Mesenchymal stem cell (in vitro differentiated cells and primary cell): ENCODE results near the gene AUTS2.

Source experiments
- DNase-seq: peaks from one replicate; pipeline ENCODE4 v3.0.0-alpha.2; 2013
- H2AFZ ChIP-seq: one replicate; pipeline ENCODE4 v1.6.1; 2013; ENCODE audit warnings: low read depth, mild to moderate bottlenecking, control low read depth, inconsistent platforms, low read length, moderate library complexity
- H2AK5ac ChIP-seq: 2 replicates; pipeline ENCODE4 v1.6.1; 2013; ENCODE audit warnings: low read length, moderate library complexity, mild to moderate bottlenecking, inconsistent platforms; ENCODE audit not compliant: severe bottlenecking
- H2BK120ac ChIP-seq: one replicate; pipeline ENCODE4 v1.6.1; 2013; ENCODE audit warnings: low read depth, mild to moderate bottlenecking, inconsistent platforms, low read length, moderate library complexity
- H2BK12ac ChIP-seq, 2 experiments: one replicate each; pipeline ENCODE4 v1.6.1; 2013; ENCODE audit warnings: inconsistent platforms in 2 of 2, low read length in 2 of 2, mild to moderate bottlenecking in 2 of 2, moderate library complexity in 2 of 2, control low read depth in 1 of 2
- H2BK15ac ChIP-seq: one replicate; pipeline ENCODE4 v1.6.1; 2013; ENCODE audit warnings: mild to moderate bottlenecking, low read depth, inconsistent platforms; ENCODE audit not compliant: poor library complexity, severe bottlenecking
- H2BK5ac ChIP-seq: 2 replicates; pipeline ENCODE4 v1.6.1; 2013; ENCODE audit warnings: low read depth, mild to moderate bottlenecking, low read length, control low read depth, inconsistent platforms; ENCODE audit not compliant: poor library complexity, severe bottlenecking
- H3K14ac ChIP-seq, 2 experiments: one replicate each; pipeline ENCODE4 v1.6.1; 2013; ENCODE audit warnings: inconsistent platforms in 2 of 2, low read length in 2 of 2, control low read depth in 1 of 2, mild to moderate bottlenecking in 1 of 2, moderate library complexity in 1 of 2
- H3K18ac ChIP-seq, 2 experiments: one replicate each; pipeline ENCODE4 v1.6.1; 2013; ENCODE audit warnings: inconsistent platforms in 2 of 2, low read length in 2 of 2, control low read depth in 1 of 2, low read depth in 1 of 2, mild to moderate bottlenecking in 1 of 2
- H3K23ac ChIP-seq, 2 experiments: one replicate each; pipeline ENCODE4 v1.6.1; 2013; ENCODE audit warnings: inconsistent platforms in 2 of 2, low read length in 2 of 2, mild to moderate bottlenecking in 2 of 2, moderate library complexity in 2 of 2, control low read depth in 1 of 2
- H3K27ac ChIP-seq: 2 replicates; pipeline ENCODE4 v1.5.1; 2013; ENCODE audit warnings: mild to moderate bottlenecking, moderate library complexity, low read length, control low read depth, inconsistent platforms; ENCODE audit not compliant: poor library complexity, severe bottlenecking
- H3K27me3 ChIP-seq, 2 experiments: 2 replicates each; pipeline versions ENCODE4 v1.6.1 to v1.7.0; 2013; ENCODE audit warnings: low read length in 2 of 2, mild to moderate bottlenecking in 2 of 2, moderate library complexity in 2 of 2, control low read depth in 1 of 2, inconsistent platforms in 1 of 2; ENCODE audit not compliant: control insufficient read depth in 1 of 2, insufficient read depth in 1 of 2
- H3K36me3 ChIP-seq, 2 experiments: 2 replicates each; pipeline versions ENCODE4 v1.6.1 to v1.7.0; 2013; ENCODE audit warnings: low read length in 2 of 2, control low read depth in 1 of 2, inconsistent platforms in 1 of 2, low read depth in 1 of 2, mild to moderate bottlenecking in 1 of 2; ENCODE audit not compliant: insufficient read depth in 2 of 2, control insufficient read depth in 1 of 2
- H3K4ac ChIP-seq, 2 experiments: one replicate each; pipeline ENCODE4 v1.6.1; 2013; ENCODE audit warnings: inconsistent platforms in 2 of 2, low read length in 2 of 2, mild to moderate bottlenecking in 2 of 2, moderate library complexity in 2 of 2, control low read depth in 1 of 2, low read depth in 1 of 2
- H3K4me1 ChIP-seq: 2 replicates; pipeline ENCODE4 v1.6.1; 2013; ENCODE audit warnings: low read depth, low read length, control low read depth; ENCODE audit not compliant: control insufficient read depth, insufficient read depth
- H3K4me2 ChIP-seq: 2 replicates; pipeline ENCODE4 v1.6.1; 2013; ENCODE audit warnings: low read length, mild to moderate bottlenecking, inconsistent platforms; ENCODE audit not compliant: poor library complexity, severe bottlenecking
- H3K4me3 ChIP-seq, 2 experiments: 2 replicates each; pipeline versions ENCODE4 v1.5.1 to v1.7.0; 2013; ENCODE audit warnings: low read length in 2 of 2, mild to moderate bottlenecking in 2 of 2, control low read depth in 1 of 2, low read depth in 1 of 2; ENCODE audit not compliant: insufficient read depth in 1 of 2
- H3K79me1 ChIP-seq: replicated peaks from 2 replicates; pipeline ENCODE4 v1.6.1; 2013; ENCODE audit warnings: mild to moderate bottlenecking, control low read depth, low read length, inconsistent platforms; ENCODE audit not compliant: poor library complexity, severe bottlenecking
- H3K9ac ChIP-seq: 2 replicates; pipeline ENCODE4 v1.7.0; 2013; ENCODE audit warnings: mild to moderate bottlenecking, low read length, moderate library complexity
- H3K9me3 ChIP-seq: 2 replicates; pipeline ENCODE4 v1.7.0; 2013; ENCODE audit warnings: mild to moderate bottlenecking, low read length; ENCODE audit not compliant: control insufficient read depth
- H4K8ac ChIP-seq: one replicate; pipeline ENCODE4 v1.6.1; 2013; ENCODE audit warnings: inconsistent platforms, mild to moderate bottlenecking, low read length, moderate library complexity
- H4K91ac ChIP-seq: one replicate; pipeline ENCODE4 v1.6.1; 2013; ENCODE audit warnings: mild to moderate bottlenecking, low read length, inconsistent platforms
- WGBS: methylation state at CpG from one replicate; pipeline ENCODE4 v1.1.7; 2013; ENCODE audit warnings: mixed read lengths; 5-methylcytosine and 5-hydroxymethylcytosine counted together

AUTS2 gene

DNA sequence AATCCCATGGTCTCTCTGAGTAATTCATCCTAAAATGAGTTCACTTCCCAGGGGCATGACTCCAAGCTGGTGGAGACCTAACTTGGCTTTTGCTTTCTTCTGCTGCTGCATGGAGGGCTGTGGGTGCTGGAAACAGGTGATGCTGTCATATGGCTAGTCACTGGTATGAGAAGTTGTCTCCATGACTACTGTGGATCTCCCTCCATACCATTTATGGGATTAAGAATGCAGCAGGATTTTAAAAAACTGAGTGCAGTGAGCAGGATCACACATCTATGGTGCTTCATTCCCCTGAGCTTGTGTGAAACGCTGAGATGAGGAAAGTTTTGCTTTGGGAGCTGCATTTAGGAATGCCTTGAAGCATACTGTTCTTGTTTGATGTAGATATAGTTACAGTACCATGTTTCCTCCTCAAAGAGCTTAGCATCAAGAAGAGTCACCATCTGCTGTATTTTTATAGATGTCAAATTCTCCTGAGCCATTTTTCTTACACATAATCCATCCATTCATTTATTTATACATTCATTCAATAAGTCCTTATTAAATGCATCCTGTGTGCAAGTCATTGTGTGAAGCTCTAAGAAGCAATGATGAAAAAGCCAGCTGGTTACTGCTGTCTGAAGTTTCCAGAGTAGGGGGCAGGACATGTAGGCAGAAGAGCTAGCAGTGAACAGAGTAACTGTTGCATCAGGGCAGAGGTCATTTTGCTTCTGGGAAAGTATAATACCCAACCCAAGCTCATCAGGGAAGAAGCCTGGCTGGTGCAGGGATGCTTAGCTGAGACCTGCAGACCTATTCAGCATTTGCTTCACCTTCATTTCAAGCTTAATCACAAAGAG lies 534.8 kb downstream of the AUTS2 start:
- Histone ChIP-seq H3K23ac (no peak overlapping the region), H3K4me2 (no peak overlapping the region), H3K27ac (no peak overlapping the region), H3K4me1 (no peaks in the 10 kb centered on the region), H3K27me3 (no peaks in the 10 kb centered on the region), H3K14ac (no peak overlapping the region), H3K79me1 (no peaks in the 10 kb centered on the region), H3K9ac (no peak overlapping the region), H2BK120ac (no peak overlapping the region), H3K18ac (no peak overlapping the region), H2BK5ac (no peak overlapping the region), H2AK5ac (no peak overlapping the region), H2AFZ (no peak overlapping the region), H2BK12ac (no peak overlapping the region), H4K8ac (no peak overlapping the region), H3K4ac (no peak overlapping the region), H3K4me3 (no peak overlapping the region), H2BK15ac (no peak overlapping the region), H3K9me3 (no peaks in the 10 kb centered on the region), H4K91ac (no peak overlapping the region), H3K36me3 (no peaks in the 10 kb centered on the region)
- no peak for DNase-seq
- WGBS: 50% methylated on average over 1 of the region's 1 CpG

DNA sequence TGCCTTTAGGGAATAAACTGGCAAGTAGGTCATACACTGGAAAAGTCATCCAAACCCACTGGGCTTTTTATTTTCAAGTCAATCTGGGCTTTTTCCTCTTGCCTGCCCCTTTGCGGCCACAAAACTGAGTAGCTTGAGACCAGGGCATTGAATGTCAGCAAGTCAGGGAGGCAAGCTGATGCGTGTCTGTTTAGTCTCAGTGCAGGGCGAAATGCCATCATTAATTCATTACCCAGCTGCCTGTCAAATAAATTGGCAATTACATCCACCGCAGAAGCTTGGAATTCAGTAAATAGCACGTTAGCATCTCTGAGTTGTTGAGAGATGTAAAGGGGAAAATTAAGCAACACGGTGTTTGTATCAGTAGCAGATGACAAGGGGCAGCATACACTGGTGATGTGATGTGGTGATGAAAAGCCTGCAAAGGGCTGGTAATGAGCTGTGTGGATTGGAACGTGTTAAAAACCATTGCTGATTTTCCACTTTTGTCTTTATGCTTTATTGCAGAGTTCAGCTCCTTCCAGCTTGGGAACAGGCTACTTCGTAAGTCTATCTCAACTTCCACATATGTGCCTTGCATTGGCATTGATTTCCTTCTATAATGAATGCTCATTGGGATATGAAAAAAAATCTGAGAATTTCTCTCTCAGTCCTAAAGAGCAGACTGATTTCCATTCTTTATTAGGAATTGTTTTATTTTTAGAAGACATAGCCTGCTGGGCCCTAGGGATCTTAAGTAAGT lies 535.9 kb downstream of the AUTS2 start:
- Histone ChIP-seq H2BK15ac (no peak overlapping the region), H3K18ac (no peak overlapping the region), H3K79me1 (no peaks in the 10 kb centered on the region)

DNA sequence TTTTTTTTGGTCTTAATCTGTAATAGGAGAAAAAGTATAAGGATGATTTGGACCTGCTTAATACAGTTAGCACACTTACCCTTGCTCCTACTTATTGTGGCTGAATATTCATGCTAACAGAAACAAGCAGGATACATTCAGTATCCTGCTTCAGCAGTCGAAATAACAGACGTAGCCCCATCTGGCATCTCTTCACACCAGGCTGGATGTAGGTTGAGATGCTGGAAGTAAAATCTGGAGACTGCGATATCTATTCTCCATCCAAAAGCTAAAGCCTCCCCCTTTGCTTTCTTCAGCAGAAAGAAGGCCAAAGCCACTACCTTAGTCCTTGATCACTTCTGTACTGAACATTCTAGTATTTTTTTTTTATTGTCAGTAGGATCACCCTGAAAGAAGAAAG lies 537.4 kb downstream of the AUTS2 start:
- Histone ChIP-seq H3K4me2 (no peak overlapping the region), H3K9ac (no peak overlapping the region), H3K4ac (no peak overlapping the region), H2BK120ac (no peak overlapping the region), H3K14ac (no peak overlapping the region), H2BK12ac (no peak overlapping the region), H3K27me3 (no peaks in the 10 kb centered on the region), H3K9me3 (no peaks in the 10 kb centered on the region), H3K23ac (no peak overlapping the region), H4K8ac (no peak overlapping the region), H3K18ac (no peak overlapping the region), H2AFZ (no peak overlapping the region), H2BK5ac (no peak overlapping the region), H2BK15ac (no peak overlapping the region), H3K36me3 (no peaks in the 10 kb centered on the region), H3K4me3 (no peak overlapping the region), H2AK5ac (no peak overlapping the region), H3K79me1 (no peaks in the 10 kb centered on the region), H3K4me1 (no peaks in the 10 kb centered on the region), H3K27ac (no peak overlapping the region), H4K91ac (no peak overlapping the region)
- 77% methylated on average over 2 of the region's 3 CpGs for WGBS
- DNase-seq: no peak

More for the DNA sequence above, 535.9 kb downstream of the AUTS2 start:
- Histone ChIP-seq H3K23ac (no peak overlapping the region), H2AFZ (no peak overlapping the region), H3K27me3 (no peaks in the 10 kb centered on the region), H2BK120ac (no peak overlapping the region), H3K4ac (no peak overlapping the region), H2BK12ac (no peak overlapping the region), H4K91ac (no peak overlapping the region), H3K9me3 (no peaks in the 10 kb centered on the region), H3K4me3 (no peak overlapping the region), H3K14ac (no peak overlapping the region), H3K4me1 (no peaks in the 10 kb centered on the region), H2AK5ac (no peak overlapping the region), H3K36me3 (no peaks in the 10 kb centered on the region), H4K8ac (no peak overlapping the region), H3K9ac (no peak overlapping the region), H3K4me2 (no peak overlapping the region), H2BK5ac (no peak overlapping the region), H3K27ac (no peak overlapping the region)
- DNase-seq: no peak
- 55% methylated on average over 5 of the region's 8 CpGs for WGBS

DNA sequence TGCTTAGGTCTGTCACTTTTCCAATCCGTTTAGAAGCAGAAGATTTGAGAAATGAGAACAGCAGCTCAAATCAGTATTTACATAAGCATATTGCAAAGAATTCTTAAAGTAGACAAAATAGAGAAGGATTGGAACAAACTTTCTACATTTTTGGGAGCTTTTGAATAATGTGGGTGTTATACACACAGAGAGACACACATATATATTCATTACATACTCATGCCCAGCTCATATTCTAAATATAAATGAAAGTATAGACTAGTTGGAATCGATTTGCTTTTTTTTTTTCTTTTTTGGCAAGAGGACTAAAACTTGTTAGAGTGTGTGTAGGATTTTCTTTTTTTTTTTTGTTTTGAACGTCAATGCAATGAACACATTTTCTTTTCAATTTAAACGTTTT lies 538.9 kb downstream of the AUTS2 start:
- Histone ChIP-seq H3K14ac (no peak overlapping the region), H3K23ac (no peak overlapping the region), H3K4me1 (no peaks in the 10 kb centered on the region), H3K4me3 (no peak overlapping the region), H3K9ac (no peak overlapping the region), H4K91ac (no peak overlapping the region), H2BK15ac (no peak overlapping the region), H3K27ac (no peak overlapping the region), H2AK5ac (no peak overlapping the region), H3K4ac (no peak overlapping the region), H3K9me3 (no peaks in the 10 kb centered on the region), H3K18ac (no peak overlapping the region), H3K4me2 (no peak overlapping the region), H3K79me1 (no peaks in the 10 kb centered on the region), H3K27me3 (no peaks in the 10 kb centered on the region), H4K8ac (no peak overlapping the region), H2BK12ac (no peak overlapping the region), H2AFZ (no peak overlapping the region), H2BK5ac (no peak overlapping the region), H3K36me3 (no peaks in the 10 kb centered on the region), H2BK120ac (no peak overlapping the region)
- no peak for DNase-seq
- 100% methylated on average over 1 of the region's 4 CpGs for whole genome bisulfite sequencing
